Sigmoid colon (tissue), 7 donors: ENCODE data around the gene ABCA9. TPM values are rescaled to one million over a fixed set of nuclear protein-coding genes. Genes with fewer than 3 reads are reported as not detected.

Experiments used
- DNase-seq: peaks from one replicate; pipeline ENCODE4 v3.0.0-alpha.2; 2019
- H3K27ac ChIP-seq, 4 donors: fragments of 200-600 bp; sonication (generic); one replicate each; pipeline ENCODE4 v1.5.1; 2016 to 2019; ENCODE audit warnings: mild to moderate bottlenecking in 1 of 4
- H3K27me3 ChIP-seq, 3 donors: fragments of 200-600 bp; sonication (generic); one replicate each; pipeline ENCODE4 v1.5.1; 2019; ENCODE audit warnings: mild to moderate bottlenecking in 1 of 3
- H3K36me3 ChIP-seq, 4 donors: fragments of 200-600 bp; sonication (generic); one replicate each; pipeline ENCODE4 v1.5.1; 2016 to 2019
- H3K4me1 ChIP-seq, 4 donors: fragments of 200-600 bp; sonication (generic); one replicate each; pipeline ENCODE4 v1.5.1; 2017 to 2019
- H3K4me3 ChIP-seq, 4 donors: fragments of 200-600 bp; sonication (generic); one replicate each; pipeline ENCODE4 v1.5.1; 2017 to 2019; ENCODE audit warnings: mild to moderate bottlenecking in 2 of 4, moderate library complexity in 1 of 4
- H3K9me3 ChIP-seq, 4 donors: fragments of 200-600 bp in 3 of 4; sonication (generic) in 3 of 4; one replicate each; pipeline versions ENCODE4 v1.5.1 to v1.6.1; 2013 to 2019
- EP300 ChIP-seq, 4 donors: sonication (generic); formaldehyde crosslinking; IDR thresholded peaks; one replicate each; pipeline ENCODE4 v1.6.1; 2017; ENCODE audit warnings: antibody characterized with exemption in 4 of 4
- POLR2A ChIP-seq, 2 donors: fragments of 450-650 bp; IDR thresholded peaks; one replicate each; pipeline ENCODE4 v1.6.1; 2016; ENCODE audit warnings: antibody characterized with exemption in 2 of 2, mild to moderate bottlenecking in 2 of 2, moderate library complexity in 2 of 2
- POLR2AphosphoS5 ChIP-seq, 4 donors: sonication (generic); formaldehyde crosslinking; IDR thresholded peaks; one replicate each; pipeline ENCODE4 v1.6.1; 2017; ENCODE audit warnings: antibody characterized with exemption in 4 of 4
- WGBS, 2 donors: extraction: QIAGEN DNeasy Blood & Tissue Kit; methylation state at CpG; one replicate each; pipeline ENCODE4 v1.1.7; 2013; 5-methylcytosine and 5-hydroxymethylcytosine counted together
- intact Hi-C: fragments of 100-400 bp; cut with DNase I; formaldehyde crosslinking; loops from one replicate; pipeline ENCODE4 v1.15.1; 2023
- polyA plus RNA-seq, 3 donors: library from polyadenylated mRNA; stranded (reverse); fragments of 200-250 nt; gene quantifications; one replicate each; pipeline ENCODE4 v1.2.3, GENCODE V29; 2013
- total RNA-seq, 4 donors: library from RNA; depleted of rRNA; stranded (reverse); fragments of >200 nt; gene quantifications; one replicate each; pipeline ENCODE4 v1.1.0, GENCODE V29; 2016
- TF ChIP-seq, protein P1 (sequence below), 4 experiments: fragments of 450-650 bp in 3 of 4; fragments of 200-600 bp in 1 of 4; IDR thresholded peaks; one replicate each; pipeline ENCODE4 v1.5.1; 2016 to 2019; ENCODE audit warnings: antibody characterized with exemption in 4 of 4, mild to moderate bottlenecking in 3 of 4, moderate library complexity in 2 of 4
- donor health status: healthy with polysubstance abuse.
- donor health status: Bipolar disorder and iron deficiency.
- donor health status: healthy.

Gene ABCA9
- total and polyA plus RNA-seq, 7 donors: 0.23 to 74.5 (median 11.1) TPM

DNA sequence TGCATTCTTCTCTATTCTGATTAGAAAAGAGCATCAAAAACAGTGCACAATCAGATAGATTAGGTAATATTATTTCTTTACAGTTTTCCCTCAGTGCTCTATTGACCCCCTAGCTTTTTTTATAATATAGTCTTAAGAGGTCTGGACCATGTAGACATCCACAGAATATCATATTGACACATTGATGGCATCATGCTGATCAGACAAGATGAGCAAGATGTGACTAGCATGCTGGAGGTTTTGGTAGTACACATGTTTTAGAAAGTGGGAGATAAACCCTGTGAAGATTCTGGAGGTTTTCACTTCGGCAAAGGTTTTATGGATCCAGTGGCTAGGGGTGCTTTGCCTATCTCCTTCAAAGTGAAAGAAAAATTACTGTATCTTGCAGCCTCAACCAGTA is 102.8 kb downstream of the ABCA9 start:
- intact Hi-C loops: no loop called here
- no peak overlapping the region for H3K27ac ChIP-seq
- H3K9me3 ChIP-seq: no peaks in the 10 kb centered on the region
- no peaks in the 10 kb centered on the region for H3K4me1 ChIP-seq
- WGBS, 2 donors: 95 to 96% methylated on average over 1 of the region's 1 CpG
- TF ChIP-seq POLR2AphosphoS5 (IDR thresholded peaks at IDR 0.05) (no peak), EP300 (IDR thresholded peaks at IDR 0.05) (no peak), POLR2A (IDR thresholded peaks at IDR 0.05) (no peak)
- TF ChIP-seq, protein P1, sequence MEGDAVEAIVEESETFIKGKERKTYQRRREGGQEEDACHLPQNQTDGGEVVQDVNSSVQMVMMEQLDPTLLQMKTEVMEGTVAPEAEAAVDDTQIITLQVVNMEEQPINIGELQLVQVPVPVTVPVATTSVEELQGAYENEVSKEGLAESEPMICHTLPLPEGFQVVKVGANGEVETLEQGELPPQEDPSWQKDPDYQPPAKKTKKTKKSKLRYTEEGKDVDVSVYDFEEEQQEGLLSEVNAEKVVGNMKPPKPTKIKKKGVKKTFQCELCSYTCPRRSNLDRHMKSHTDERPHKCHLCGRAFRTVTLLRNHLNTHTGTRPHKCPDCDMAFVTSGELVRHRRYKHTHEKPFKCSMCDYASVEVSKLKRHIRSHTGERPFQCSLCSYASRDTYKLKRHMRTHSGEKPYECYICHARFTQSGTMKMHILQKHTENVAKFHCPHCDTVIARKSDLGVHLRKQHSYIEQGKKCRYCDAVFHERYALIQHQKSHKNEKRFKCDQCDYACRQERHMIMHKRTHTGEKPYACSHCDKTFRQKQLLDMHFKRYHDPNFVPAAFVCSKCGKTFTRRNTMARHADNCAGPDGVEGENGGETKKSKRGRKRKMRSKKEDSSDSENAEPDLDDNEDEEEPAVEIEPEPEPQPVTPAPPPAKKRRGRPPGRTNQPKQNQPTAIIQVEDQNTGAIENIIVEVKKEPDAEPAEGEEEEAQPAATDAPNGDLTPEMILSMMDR (IDR thresholded peaks at IDR 0.05): no peak
- no peak overlapping the region for H3K4me3 ChIP-seq
- H3K27me3 ChIP-seq: no peaks in the 10 kb centered on the region
- no peak for DNase-seq
- no peaks in the 10 kb centered on the region for H3K36me3 ChIP-seq

GRCh38 chr17:68955181-68955841 is 105.4 kb downstream of the ABCA9 start, which contains the start of gene ABCA8:
TSS of gene ABCA8 (minus strand) at chr17:68955392. CDS start at chr17:68942034, 13,358 bp downstream.
- Histone ChIP-seq H3K36me3 (no peaks in the 10 kb centered on the region), H3K27me3 (no peaks in the 10 kb centered on the region), H3K4me3 (peak within 1 kb of the TSS; percentile 5 to 36 (median 20)), H3K9me3 (no peaks in the 10 kb centered on the region), H3K4me1 (no peaks in the 10 kb centered on the region), H3K27ac (peak within 1 kb of the TSS; percentile 2 to 55 (median 12))
- WGBS, 2 donors: 55 to 70% methylated on average over 4 of the region's 4 CpGs
- no peak for TF ChIP-seq POLR2A (IDR thresholded peaks at IDR 0.05)
- TF ChIP-seq, protein P1 (IDR thresholded peaks at IDR 0.05): no peak
- no peak for TF ChIP-seq EP300 (IDR thresholded peaks at IDR 0.05)
- no peak for TF ChIP-seq POLR2AphosphoS5 (IDR thresholded peaks at IDR 0.05)
- no peak for DNase-seq
- intact Hi-C loops: no loop called here

GRCh38 chr17:68954146-68954896 is 106.4 kb downstream of the ABCA9 start:
- intact Hi-C loops: no loop called here
- Histone ChIP-seq H3K27me3 (no peaks in the 10 kb centered on the region), H3K27ac (peak overlapping the region; percentile 2 to 55 (median 12)), H3K4me1 (no peaks in the 10 kb centered on the region), H3K36me3 (no peaks in the 10 kb centered on the region), H3K9me3 (no peaks in the 10 kb centered on the region), H3K4me3 (peak overlapping the region; percentile 5 to 36 (median 20))
- WGBS, 2 donors: 43 to 66% methylated on average over 4 of the region's 4 CpGs
- no peak for TF ChIP-seq POLR2AphosphoS5 (IDR thresholded peaks at IDR 0.05)
- no peak for TF ChIP-seq EP300 (IDR thresholded peaks at IDR 0.05)
- TF ChIP-seq, protein P1 (IDR thresholded peaks at IDR 0.05): no peak
- TF ChIP-seq POLR2A (IDR thresholded peaks at IDR 0.05): no peak
- DNase-seq: no peak

DNA sequence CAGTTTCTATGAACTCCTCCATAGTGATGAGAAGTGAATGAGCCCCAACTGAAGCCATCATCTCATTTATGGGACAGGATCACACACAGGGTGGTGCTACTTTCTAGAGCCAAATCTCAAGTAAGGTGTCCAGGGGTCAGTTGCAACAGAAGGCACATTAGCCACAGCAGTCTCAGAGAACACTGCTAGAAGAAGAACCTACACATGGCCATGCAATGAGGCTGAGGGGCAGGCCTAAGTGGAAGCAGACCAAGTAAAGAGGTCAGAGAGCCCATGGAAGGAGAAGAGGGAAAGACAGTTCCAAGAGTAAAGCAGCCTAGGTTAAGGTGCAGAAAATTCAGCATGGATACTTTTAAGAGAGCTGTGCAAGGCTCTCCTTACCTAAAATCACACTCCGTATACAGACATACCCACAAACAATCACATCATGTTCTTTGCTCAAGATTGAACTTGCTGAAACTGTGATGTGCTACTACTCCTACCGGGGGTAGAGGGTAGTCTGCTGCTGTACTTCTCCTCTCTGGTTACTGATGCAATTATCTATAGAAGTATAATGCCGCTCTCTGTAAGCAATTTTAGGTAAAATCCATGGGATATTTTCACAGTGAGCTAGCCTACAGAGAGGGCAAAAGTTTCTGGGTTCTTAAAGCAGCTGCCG is 107.3 kb downstream of the ABCA9 start:
- Histone ChIP-seq H3K27ac (peak overlapping the region in 1 of 4 donors; percentile 55), H3K9me3 (no peaks in the 10 kb centered on the region), H3K27me3 (no peaks in the 10 kb centered on the region), H3K4me3 (peak overlapping the region; percentile 5 to 36 (median 20)), H3K4me1 (no peaks in the 10 kb centered on the region), H3K36me3 (no peaks in the 10 kb centered on the region)
- intact Hi-C loops: no loop called here
- DNase-seq: no peak
- TF ChIP-seq, protein P1 (IDR thresholded peaks at IDR 0.05): no peak
- TF ChIP-seq POLR2A (IDR thresholded peaks at IDR 0.05) (no peak), EP300 (IDR thresholded peaks at IDR 0.05) (no peak), POLR2AphosphoS5 (IDR thresholded peaks at IDR 0.05) (no peak)
- 86 to 87% methylated on average over 4 of the region's 4 CpGs for WGBS, 2 donors
